RWPE2 (cell line): ENCODE results near the gene DPEP3.
A peak's percentile ranks its signal among the peaks of the same experiment; 100 is the strongest.

Source experiments
- ATAC-seq: fragments of 200-7000 bp; cut with Tn5 transposase; 3 replicates; pipeline ENCODE4 v1.9.1; 2021; ENCODE audit warnings: low read depth
- DNase-seq: peaks from one replicate; pipeline ENCODE4 v3.0.0-alpha.2; 2020; ENCODE audit warnings: low spot score
- H3K27ac ChIP-seq: fragments of 450-650 bp; 2 replicates; pipeline ENCODE4 v1.5.1; 2017; ENCODE audit warnings: mild to moderate bottlenecking; ENCODE audit not compliant: poor library complexity, severe bottlenecking
- H3K27me3 ChIP-seq: fragments of 250-450 bp; sonication (Bioruptor Pico); 2 replicates; pipeline ENCODE4 v1.5.1; 2021; ENCODE audit warnings: mild to moderate bottlenecking, moderate library complexity; ENCODE audit not compliant: insufficient read depth, poor library complexity, severe bottlenecking
- H3K36me3 ChIP-seq: fragments of 250-450 bp; sonication (Bioruptor Pico); 2 replicates; pipeline ENCODE4 v1.5.1; 2020; ENCODE audit warnings: low read depth, mild to moderate bottlenecking, moderate library complexity
- H3K4me1 ChIP-seq: fragments of 250-450 bp; sonication (Bioruptor Pico); 2 replicates; pipeline ENCODE4 v1.5.1; 2021; ENCODE audit warnings: mild to moderate bottlenecking, moderate library complexity; ENCODE audit not compliant: insufficient read depth, poor library complexity, severe bottlenecking
- H3K4me3 ChIP-seq: fragments of 250-450 bp; sonication (Bioruptor Pico); 2 replicates; pipeline ENCODE4 v1.5.1; 2021; ENCODE audit warnings: mild to moderate bottlenecking, moderate library complexity; ENCODE audit not compliant: severe bottlenecking
- H3K9me3 ChIP-seq: fragments of 250-450 bp; sonication (Bioruptor Pico); 2 replicates; pipeline ENCODE4 v1.5.1; 2021; ENCODE audit warnings: mild to moderate bottlenecking, moderate library complexity; ENCODE audit not compliant: severe bottlenecking
- TF ChIP-seq, protein P1 (sequence below): fragments of 450-650 bp; IDR thresholded peaks from one replicate; pipeline ENCODE4 v1.5.1; 2017; ENCODE audit warnings: mild to moderate bottlenecking, moderate library complexity; ENCODE audit not compliant: poor library complexity, severe bottlenecking

DPEP3 gene

DNA sequence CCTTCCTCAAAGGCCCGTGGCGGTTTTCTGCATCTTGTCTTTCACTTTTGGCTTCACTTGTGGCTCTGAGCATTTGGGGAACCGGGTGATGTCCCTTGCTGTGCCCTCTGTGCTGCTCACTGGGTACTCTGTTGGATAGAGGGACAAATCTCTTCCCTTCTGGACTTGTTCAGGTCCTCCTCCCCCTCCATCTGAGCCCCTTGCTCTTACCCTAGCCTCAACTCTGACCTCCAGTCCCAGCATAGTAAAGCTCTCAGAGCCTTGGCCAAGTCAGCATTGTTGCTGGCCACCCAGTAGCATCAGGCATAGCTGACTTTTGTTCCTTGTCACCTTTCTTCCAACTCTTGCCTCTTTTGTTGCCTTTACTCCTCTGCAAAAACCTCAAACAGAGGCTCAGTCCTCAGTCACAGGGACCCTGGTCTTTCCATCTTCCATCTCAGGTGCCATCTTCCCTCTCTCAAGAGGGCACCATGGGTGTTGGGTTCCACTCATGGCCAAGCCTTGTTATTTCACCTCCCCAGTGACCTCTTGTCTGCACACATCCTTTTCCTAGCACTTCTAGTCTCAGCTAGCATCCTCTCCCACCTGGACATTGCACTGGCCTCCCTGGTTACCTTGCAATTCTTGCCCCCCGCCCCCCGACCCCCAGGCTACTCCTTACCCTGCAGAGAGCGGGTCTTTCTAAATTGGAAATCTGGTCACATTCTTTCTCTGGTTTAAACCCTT lies 43.3 kb downstream of the DPEP3 start:
- DNase-seq: peak; percentile 19
- TF ChIP-seq, protein P1, sequence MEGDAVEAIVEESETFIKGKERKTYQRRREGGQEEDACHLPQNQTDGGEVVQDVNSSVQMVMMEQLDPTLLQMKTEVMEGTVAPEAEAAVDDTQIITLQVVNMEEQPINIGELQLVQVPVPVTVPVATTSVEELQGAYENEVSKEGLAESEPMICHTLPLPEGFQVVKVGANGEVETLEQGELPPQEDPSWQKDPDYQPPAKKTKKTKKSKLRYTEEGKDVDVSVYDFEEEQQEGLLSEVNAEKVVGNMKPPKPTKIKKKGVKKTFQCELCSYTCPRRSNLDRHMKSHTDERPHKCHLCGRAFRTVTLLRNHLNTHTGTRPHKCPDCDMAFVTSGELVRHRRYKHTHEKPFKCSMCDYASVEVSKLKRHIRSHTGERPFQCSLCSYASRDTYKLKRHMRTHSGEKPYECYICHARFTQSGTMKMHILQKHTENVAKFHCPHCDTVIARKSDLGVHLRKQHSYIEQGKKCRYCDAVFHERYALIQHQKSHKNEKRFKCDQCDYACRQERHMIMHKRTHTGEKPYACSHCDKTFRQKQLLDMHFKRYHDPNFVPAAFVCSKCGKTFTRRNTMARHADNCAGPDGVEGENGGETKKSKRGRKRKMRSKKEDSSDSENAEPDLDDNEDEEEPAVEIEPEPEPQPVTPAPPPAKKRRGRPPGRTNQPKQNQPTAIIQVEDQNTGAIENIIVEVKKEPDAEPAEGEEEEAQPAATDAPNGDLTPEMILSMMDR: no peak

DNA sequence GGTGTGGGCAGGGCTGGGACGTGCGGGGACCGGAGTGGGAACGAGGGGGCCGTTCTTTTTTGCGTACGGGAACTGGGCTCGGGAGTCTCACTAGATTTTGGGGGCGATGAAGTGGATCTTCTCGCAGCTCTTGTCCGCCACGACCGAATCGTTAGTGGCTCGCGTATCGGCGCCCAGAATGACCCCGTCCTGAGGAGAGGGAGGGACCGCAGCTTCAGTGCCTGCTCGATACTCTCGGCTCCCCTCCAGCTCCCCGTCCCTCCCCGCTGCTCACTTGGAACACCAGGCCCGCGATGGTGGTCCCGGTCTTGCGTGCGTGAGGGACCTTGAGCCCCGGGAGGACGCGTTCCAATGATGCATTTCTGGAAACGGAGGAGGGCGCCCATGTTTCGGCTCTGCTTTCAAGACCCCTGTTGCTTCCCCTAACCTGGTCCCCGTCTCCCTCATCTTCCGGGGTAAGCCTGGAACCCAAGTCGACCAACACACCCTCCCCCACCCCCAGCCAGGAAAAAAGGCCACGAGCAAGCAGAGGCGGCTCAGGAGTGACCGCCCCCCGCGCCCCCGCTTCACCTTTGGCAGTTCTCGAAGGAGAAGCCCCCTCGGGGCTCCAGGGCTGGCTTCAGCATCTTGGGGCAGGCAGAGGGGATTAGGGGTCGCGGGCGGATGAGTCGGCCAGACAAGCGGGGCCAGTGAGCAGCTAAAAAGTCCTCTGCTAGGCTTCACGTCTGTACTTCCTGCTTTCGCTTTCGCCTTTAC lies 44.0 kb downstream of the DPEP3 start, which contains the start of gene PSMB10:
PSMB10 (minus strand) TSS at position 727 of the 756 bp plus-strand sequence; CDS start at position 626, 101 bp downstream.
- ATAC-seq (peak; percentile 18), DNase-seq (peak; percentile 66)
- peak within 1 kb of the TSS; percentile 67 for H3K4me3 ChIP-seq

More for the DNA sequence above, 43.3 kb downstream of the DPEP3 start:
- Histone ChIP-seq H3K4me3 (peak overlapping the region; percentile 67), H3K27ac (peak overlapping the region; percentile 82), H3K36me3 (peaks cover 10% of the 10 kb centered on the region), H3K27me3 (no peaks in the 10 kb centered on the region), H3K4me1 (no peaks in the 10 kb centered on the region), H3K9me3 (no peaks in the 10 kb centered on the region)
- ATAC-seq: no peak

DNA sequence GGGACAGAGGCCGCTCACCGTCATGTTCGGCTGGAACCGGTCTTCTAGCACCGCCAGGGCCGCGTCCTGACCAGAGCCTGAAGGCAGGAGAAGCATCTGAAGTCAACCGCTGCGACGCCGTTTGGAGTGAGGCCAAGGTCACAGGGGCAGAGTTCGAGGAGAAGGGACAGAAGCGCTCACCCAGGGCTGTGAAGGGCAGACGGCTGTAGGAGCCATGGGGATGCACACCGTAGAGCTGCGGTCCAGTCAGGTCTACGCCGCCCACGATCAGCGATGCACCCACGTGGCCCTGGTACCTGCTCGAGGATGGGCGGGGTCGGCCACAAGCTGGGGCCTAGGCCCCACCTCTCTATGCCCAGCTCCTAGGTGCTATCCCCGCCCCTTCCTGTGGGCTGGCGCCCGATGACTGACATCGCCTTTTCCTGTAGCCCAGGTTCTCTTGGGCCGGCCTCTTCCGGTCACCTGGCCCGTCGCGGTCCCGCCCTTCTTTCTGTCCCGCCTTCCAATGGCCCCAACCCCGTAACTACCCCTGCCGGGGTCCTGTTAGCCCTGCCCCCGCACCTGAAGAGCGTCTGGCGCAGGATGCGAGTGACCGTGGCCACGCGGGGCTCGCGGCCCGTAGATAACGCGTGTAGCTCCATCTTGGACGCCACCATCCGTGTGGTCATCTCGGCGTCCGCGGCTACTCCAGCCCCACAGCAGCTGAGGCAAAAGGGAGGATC lies 44.7 kb downstream of the DPEP3 start:
- H3K4me1 ChIP-seq: no peaks in the 10 kb centered on the region
- ATAC-seq (peak; percentile 90), DNase-seq (peak; percentile 99)
- TF ChIP-seq, protein P1: no peak
- no peaks in the 10 kb centered on the region for H3K9me3 ChIP-seq
- H3K27ac ChIP-seq: peak overlapping the region; percentile 82
- H3K27me3 ChIP-seq: no peaks in the 10 kb centered on the region
- no peaks in the 10 kb centered on the region for H3K36me3 ChIP-seq
- H3K4me3 ChIP-seq: peak overlapping the region; percentile 67

More for the DNA sequence above, 44.0 kb downstream of the DPEP3 start, which contains the start of gene PSMB10:
- H3K4me1 ChIP-seq: no peaks in the 10 kb centered on the region
- TF ChIP-seq, protein P1: no peak
- peaks cover 4% of the 10 kb centered on the region; the same call in 1 of the 2 replicates for H3K36me3 ChIP-seq
- H3K27ac ChIP-seq: peak within 1 kb of the TSS; percentile 82
- no peaks in the 10 kb centered on the region for H3K27me3 ChIP-seq
- no peaks in the 10 kb centered on the region for H3K9me3 ChIP-seq

DNA sequence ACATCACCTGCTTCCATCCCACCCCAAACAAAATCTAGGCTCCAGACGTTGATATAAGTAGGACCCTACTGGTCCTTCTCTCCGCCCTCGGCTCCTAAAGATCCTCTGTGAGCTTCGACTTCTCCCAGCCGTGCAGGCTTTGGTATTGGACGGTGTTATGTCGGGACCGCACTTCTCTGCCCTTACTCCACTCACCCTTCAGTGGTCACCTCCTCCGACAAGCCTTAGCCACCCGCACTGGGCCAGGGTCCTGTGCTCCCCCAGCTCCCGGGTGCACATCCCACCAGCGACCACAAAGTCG lies 45.2 kb downstream of the DPEP3 start:
- DNase-seq: no peak
- no peaks in the 10 kb centered on the region for H3K36me3 ChIP-seq
- no peaks in the 10 kb centered on the region for H3K9me3 ChIP-seq
- H3K27ac ChIP-seq: no peak overlapping the region
- no peaks in the 10 kb centered on the region for H3K27me3 ChIP-seq
- no peaks in the 10 kb centered on the region for H3K4me1 ChIP-seq
- ATAC-seq: no peak; the same call in 2 of the 3 replicates
- TF ChIP-seq, protein P1: no peak
- H3K4me3 ChIP-seq: peak overlapping the region; percentile 67
